NT2/D1 (cell line): ENCODE results near the gene IL11.

Experiments
- DNase-seq: peaks from one replicate; pipeline ENCODE4 v3.0.0-alpha.2; 2011; ENCODE audit warnings: low read depth, low spot score
- H3K27me3 ChIP-seq: 2 replicates; pipeline ENCODE4 v1.6.0; 2011; ENCODE audit warnings: mild to moderate bottlenecking; ENCODE audit not compliant: insufficient read length, insufficient read depth
- H3K36me3 ChIP-seq: 2 replicates; pipeline ENCODE4 v1.6.1; 2011; ENCODE audit warnings: mild to moderate bottlenecking, low read length, mixed read lengths; ENCODE audit not compliant: insufficient read depth, insufficient read length
- H3K4me1 ChIP-seq: 2 replicates; pipeline ENCODE4 v1.5.1; 2011; ENCODE audit not compliant: insufficient read depth, insufficient read length
- H3K4me3 ChIP-seq: 2 replicates; pipeline ENCODE4 v1.5.1; 2011; ENCODE audit warnings: low read depth; ENCODE audit not compliant: insufficient read length
- H3K9ac ChIP-seq: 2 replicates; pipeline ENCODE4 v1.6.0; 2011; ENCODE audit warnings: low read depth; ENCODE audit not compliant: insufficient read length
- H3K9me3 ChIP-seq: 2 replicates; pipeline ENCODE4 v1.5.1; 2011; ENCODE audit warnings: mild to moderate bottlenecking, low read length; ENCODE audit not compliant: insufficient read depth
- SUZ12 ChIP-seq: IDR thresholded peaks from 2 replicates; pipeline ENCODE4 v1.6.1; 2011; ENCODE audit not compliant: insufficient read length, insufficient read depth; ENCODE audit errors: extremely low read depth
- YY1 ChIP-seq: IDR thresholded peaks from 2 replicates; pipeline ENCODE4 v1.6.1; 2011; ENCODE audit not compliant: insufficient read length, insufficient read depth
- ZNF274 ChIP-seq: IDR thresholded peaks from 2 replicates; pipeline ENCODE4 v1.6.1; 2011; ENCODE audit warnings: mild to moderate bottlenecking, low read depth, low read length

The IL11 gene

GRCh38 chr19:55368106-55368505, 2.2 kb downstream of the IL11 start:
- peaks cover 23% of the 10 kb centered on the region for H3K27me3 ChIP-seq

DNA sequence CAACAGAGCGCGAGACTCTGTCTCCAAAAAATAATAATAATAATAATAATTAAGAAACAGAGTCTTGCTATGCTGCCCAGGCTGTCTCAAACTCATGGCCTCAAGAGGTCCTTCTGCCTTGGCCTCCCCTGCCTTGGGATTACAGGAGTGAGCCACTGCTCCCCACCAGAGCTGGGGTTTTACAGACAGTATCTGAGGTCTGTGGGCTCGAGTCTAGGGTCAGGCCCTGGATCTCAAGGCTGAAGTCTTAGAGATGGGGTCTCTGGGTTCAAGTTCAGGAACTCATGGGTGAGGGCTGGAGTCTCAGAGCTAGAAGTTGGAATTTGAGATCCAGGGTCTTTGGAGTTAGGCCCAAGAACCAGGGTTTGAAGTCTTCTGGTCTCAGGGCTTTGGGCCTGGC, 3.5 kb downstream of the IL11 start:
- Histone ChIP-seq H3K36me3 (peaks cover 24% of the 10 kb centered on the region), H3K4me1 (peaks cover 7% of the 10 kb centered on the region), H3K27me3 (peaks cover 13% of the 10 kb centered on the region), H3K4me3 (no peak overlapping the region), H3K9ac (no peak overlapping the region), H3K9me3 (no peaks in the 10 kb centered on the region)
- no peak for DNase-seq
- TF ChIP-seq YY1 (no peak), SUZ12 (no peak), ZNF274 (no peak)

More at GRCh38 chr19:55368106-55368505, 2.2 kb downstream of the IL11 start:
- DNase-seq = no peak
- H3K4me3 ChIP-seq = no peak overlapping the region
- H3K9ac ChIP-seq = no peak overlapping the region
- H3K4me1 ChIP-seq = peaks cover 17% of the 10 kb centered on the region
- no peak for TF ChIP-seq SUZ12
- TF ChIP-seq YY1 = no peak
- TF ChIP-seq ZNF274 = no peak
- no peaks in the 10 kb centered on the region for H3K9me3 ChIP-seq
- H3K36me3 ChIP-seq = peaks cover 24% of the 10 kb centered on the region

DNA sequence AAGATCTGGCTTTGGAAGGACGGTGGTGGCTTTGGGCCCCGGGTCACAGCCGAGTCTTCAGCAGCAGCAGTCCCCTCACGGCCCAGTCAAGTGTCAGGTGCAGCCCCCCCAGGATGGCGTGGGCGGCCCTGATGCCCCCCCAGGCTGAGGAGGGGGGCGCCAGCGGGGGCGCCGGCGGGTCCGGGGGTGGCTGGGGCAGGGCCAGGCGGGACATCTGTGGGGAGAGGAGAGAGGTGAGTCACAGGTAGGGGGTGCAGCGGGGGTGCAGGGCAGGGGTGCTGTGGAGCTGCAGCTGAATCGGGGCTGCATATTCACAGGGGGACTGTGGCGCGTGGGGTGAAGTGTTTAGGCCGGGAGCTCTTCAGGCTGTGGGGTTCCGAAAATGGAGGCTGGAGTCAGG, 4.3 kb downstream of the IL11 start:
- no peak for DNase-seq
- Histone ChIP-seq H3K27me3 (peaks cover 6% of the 10 kb centered on the region), H3K9me3 (no peaks in the 10 kb centered on the region), H3K4me1 (peaks cover 7% of the 10 kb centered on the region), H3K4me3 (no peak overlapping the region), H3K9ac (no peak overlapping the region), H3K36me3 (peaks cover 24% of the 10 kb centered on the region)
- no peak for TF ChIP-seq YY1
- no peak for TF ChIP-seq SUZ12
- no peak for TF ChIP-seq ZNF274

DNA sequence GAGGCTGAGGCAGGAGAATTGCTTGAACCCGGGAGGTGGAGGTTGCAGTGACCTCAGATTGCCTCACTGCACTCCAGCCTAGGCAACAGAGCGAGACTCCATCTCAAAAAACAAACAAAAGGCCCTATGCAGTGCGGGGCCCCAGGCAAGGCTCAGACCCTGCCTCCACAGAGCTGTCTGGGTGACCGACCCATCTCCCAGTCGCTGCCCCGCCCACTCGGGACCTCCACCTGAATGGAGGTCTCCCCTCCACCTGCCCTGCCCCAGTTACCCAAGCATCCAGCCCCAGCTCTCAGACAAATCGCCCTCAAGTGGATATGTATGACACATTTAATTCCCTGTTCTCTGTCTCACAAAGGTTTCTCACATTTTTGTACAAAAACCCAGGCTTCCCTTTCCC, 5.0 kb downstream of the IL11 start:
- Histone ChIP-seq H3K9ac (no peak overlapping the region), H3K4me1 (peaks cover 7% of the 10 kb centered on the region), H3K27me3 (no peaks in the 10 kb centered on the region), H3K4me3 (no peak overlapping the region), H3K9me3 (no peaks in the 10 kb centered on the region), H3K36me3 (peaks cover 24% of the 10 kb centered on the region)
- DNase-seq = no peak
- TF ChIP-seq YY1 (no peak), ZNF274 (no peak), SUZ12 (no peak)

- H3K4me1 ChIP-seq = peaks cover 5% of the 10 kb centered on the region
- no peak for DNase-seq
These were observed 7.1 kb downstream of the IL11 start, which contains the start of gene GARIN5B for GRCh38 chr19:55362990-55363716. Gene GARIN5B, minus strand, starts transcription at chr19:55363260. Its CDS starts 194 bp downstream, at chr19:55363066.

GRCh38 chr19:55362174-55362989, 7.9 kb downstream of the IL11 start:
- peaks cover 16% of the 10 kb centered on the region for H3K36me3 ChIP-seq
- no peak overlapping the region for H3K4me3 ChIP-seq
- H3K9ac ChIP-seq = no peak overlapping the region
- peaks cover 10% of the 10 kb centered on the region for H3K27me3 ChIP-seq
- H3K4me1 ChIP-seq = peaks cover 5% of the 10 kb centered on the region
- TF ChIP-seq SUZ12 = no peak
- no peak for TF ChIP-seq ZNF274
- TF ChIP-seq YY1 = no peak
- no peaks in the 10 kb centered on the region for H3K9me3 ChIP-seq
- DNase-seq = no peak

More at GRCh38 chr19:55362990-55363716, 7.1 kb downstream of the IL11 start, which contains the start of gene GARIN5B:
- H3K4me3 ChIP-seq = no peak within 1 kb of the TSS
- H3K27me3 ChIP-seq = peaks cover 8% of the 10 kb centered on the region
- peaks cover 21% of the 10 kb centered on the region for H3K36me3 ChIP-seq
- no peak within 1 kb of the TSS for H3K9ac ChIP-seq
- H3K9me3 ChIP-seq = no peaks in the 10 kb centered on the region
- TF ChIP-seq SUZ12 = no peak

GRCh38 chr19:55360902-55361301, 9.4 kb downstream of the IL11 start:
- H3K4me3 ChIP-seq = no peak overlapping the region
- peaks cover 6% of the 10 kb centered on the region for H3K36me3 ChIP-seq
- H3K4me1 ChIP-seq = peaks cover 5% of the 10 kb centered on the region
- no peak for DNase-seq
- no peak overlapping the region for H3K9ac ChIP-seq
- H3K9me3 ChIP-seq = no peaks in the 10 kb centered on the region
- H3K27me3 ChIP-seq = peaks cover 20% of the 10 kb centered on the region
- no peak for TF ChIP-seq ZNF274
- no peak for TF ChIP-seq SUZ12
- no peak for TF ChIP-seq YY1
